A549 (cell line): ENCODE results near the gene VAMP5. TPM values are rescaled to one million over a fixed set of nuclear protein-coding genes. Genes with fewer than 3 reads are reported as not detected.

Experiments used
- ATAC-seq, 2 experiments: fragments of 200-7000 bp in 1 of 2; fragments of >200 bp in 1 of 2; cut with Nextera tagmentation in 1 of 2; cut with Tn5 transposase in 1 of 2; 3 replicates each; pipeline versions ENCODE4 v1.8.0 to v1.9.1; 2018 to 2020; ENCODE audit warnings: mild to moderate bottlenecking in 1 of 2, moderate library complexity in 1 of 2
- CTCF ChIA-PET: fragments of 300-600 bp; sonication (Branson Sonifier 250); formaldehyde crosslinking; extraction: SDS; loops from one replicate; lab custom pipeline; 2021; ENCODE audit warnings: antibody characterized with exemption, inconsistent platforms; lab: Yijun Ruan, JAX
- POLR2A ChIA-PET: fragments of 350-600 bp; formaldehyde crosslinking; extraction: SDS; loops from one replicate; lab custom pipeline; 2021; ENCODE audit warnings: antibody characterized with exemption, inconsistent platforms; lab: Yijun Ruan, JAX
- DNase-seq, 2 experiments: peaks; one replicate each; pipeline versions ENCODE4 v3.0.0 to v3.0.0-alpha.2; 2011 to 2016; ENCODE audit warnings: low read depth in 1 of 2, low spot score in 1 of 2
- FAIRE-seq: peaks from 2 replicates; lab custom pipeline; 2011; peaks lifted over from hg19 to GRCh38; lab: Jason Lieb, UNC
- H3K27ac ChIP-seq, 2 experiments: fragments of >200 bp; sonication (Bioruptor Twin); formaldehyde crosslinking; 3 replicates each; pipeline ENCODE4 v1.5.1; 2016 to 2017
- H3K4me1 ChIP-seq: fragments of >200 bp; sonication (Bioruptor Twin); formaldehyde crosslinking; 3 replicates; pipeline ENCODE4 v1.6.1; 2016
- H3K4me2 ChIP-seq: fragments of >200 bp; sonication (Bioruptor Twin); formaldehyde crosslinking; 3 replicates; pipeline ENCODE4 v1.6.1; 2016
- H3K4me3 ChIP-seq: fragments of >200 bp; sonication (Bioruptor Twin); formaldehyde crosslinking; 3 replicates; pipeline ENCODE4 v1.5.1; 2016
- H3K9me3 ChIP-seq: fragments of >200 bp; sonication (Bioruptor Twin); formaldehyde crosslinking; 3 replicates; pipeline ENCODE4 v1.6.1; 2016
- BCL3 ChIP-seq: fragments of >200 bp; sonication (Bioruptor Twin); formaldehyde crosslinking; IDR thresholded peaks from 3 replicates; pipeline ENCODE4 v1.6.1; 2016
- BHLHE40 ChIP-seq: IDR thresholded peaks from 2 replicates; pipeline ENCODE4 v1.6.1; 2012; ENCODE audit warnings: low read depth, low read length, inconsistent platforms
- E2F6 ChIP-seq: IDR thresholded peaks from 2 replicates; pipeline ENCODE4 v1.6.1; 2012; ENCODE audit warnings: low read depth, borderline replicate concordance
- EHF ChIP-seq: fragments of 250-450 bp; sonication (Bioruptor Pico); IDR thresholded peaks from 2 replicates; pipeline ENCODE4 v1.5.0; 2020; ENCODE audit warnings: mild to moderate bottlenecking
- EHMT2 ChIP-seq: fragments of 200-600 bp; sonication (generic); IDR thresholded peaks from 2 replicates; pipeline ENCODE4 v1.6.1; 2016; ENCODE audit warnings: antibody characterized with exemption, low read depth, mild to moderate bottlenecking, moderate library complexity
- EP300 ChIP-seq, 2 experiments: fragments of >200 bp; sonication (Bioruptor Twin); formaldehyde crosslinking; IDR thresholded peaks; 2 replicates in 1 of 2; 3 replicates in 1 of 2; pipeline ENCODE4 v1.6.1; 2016 to 2017
- GATA3 ChIP-seq: IDR thresholded peaks from 2 replicates; pipeline ENCODE4 v1.6.1; 2012; ENCODE audit warnings: borderline replicate concordance
- HES2 ChIP-seq: fragments of >200 bp; sonication (Bioruptor Twin); formaldehyde crosslinking; IDR thresholded peaks from 2 replicates; pipeline ENCODE4 v1.6.1; 2016
- HEYL ChIP-seq: fragments of 250-450 bp; sonication (Bioruptor Pico); IDR thresholded peaks from 2 replicates; pipeline ENCODE4 v1.8.0; 2021; ENCODE audit warnings: mild to moderate bottlenecking, moderate library complexity
- HOXB13 ChIP-seq: fragments of 250-450 bp; sonication (Bioruptor Pico); IDR thresholded peaks from 2 replicates; pipeline ENCODE4 v1.5.0; 2020; ENCODE audit warnings: low read depth, mild to moderate bottlenecking, moderate library complexity
- HOXB5 ChIP-seq: fragments of 250-450 bp; sonication (Bioruptor Pico); IDR thresholded peaks from 2 replicates; pipeline ENCODE4 v1.5.0; 2020; ENCODE audit warnings: mild to moderate bottlenecking, moderate library complexity
- JUN ChIP-seq, 2 experiments: fragments of >200 bp; sonication (Bioruptor Twin); formaldehyde crosslinking; IDR thresholded peaks; 2 replicates in 1 of 2; 3 replicates in 1 of 2; pipeline ENCODE4 v1.6.1; 2016 to 2017
- JUNB ChIP-seq: fragments of >200 bp; sonication (Bioruptor Twin); formaldehyde crosslinking; IDR thresholded peaks from 2 replicates; pipeline ENCODE4 v1.6.1; 2016
- KDM5A ChIP-seq: fragments of 200-600 bp; sonication (generic); IDR thresholded peaks from 2 replicates; pipeline ENCODE4 v1.6.1; 2016; ENCODE audit warnings: antibody characterized with exemption, mild to moderate bottlenecking
- NR3C1 ChIP-seq: fragments of >200 bp; sonication (Bioruptor Twin); formaldehyde crosslinking; IDR thresholded peaks from 3 replicates; pipeline ENCODE4 v1.6.1; 2017
- PHF8 ChIP-seq: fragments of 200-600 bp; sonication (generic); IDR thresholded peaks from 2 replicates; pipeline ENCODE4 v1.6.1; 2016; ENCODE audit warnings: low read depth, mild to moderate bottlenecking, antibody characterized with exemption, moderate library complexity, borderline replicate concordance
- POLR2A ChIP-seq: IDR thresholded peaks from 2 replicates; pipeline ENCODE4 v1.6.1; 2012; ENCODE audit warnings: mild to moderate bottlenecking, low read length
- RARB ChIP-seq: fragments of 250-450 bp; sonication (Bioruptor Pico); IDR thresholded peaks from 2 replicates; pipeline ENCODE4 v1.8.0; 2021; ENCODE audit warnings: mild to moderate bottlenecking, moderate library complexity
- SREBF2 ChIP-seq: fragments of 450-650 bp; IDR thresholded peaks from 2 replicates; pipeline ENCODE4 v1.6.1; 2014; ENCODE audit warnings: mild to moderate bottlenecking, moderate library complexity
- ZC3H11A ChIP-seq: fragments of 450-650 bp; IDR thresholded peaks from 2 replicates; pipeline ENCODE4 v1.6.1; 2014; ENCODE audit warnings: antibody characterized with exemption, mild to moderate bottlenecking
- WGBS: methylation state at CpG from one replicate; pipeline ENCODE4 v1.1.6; 2017; ENCODE audit errors: missing lambda C conversion rate; 5-methylcytosine and 5-hydroxymethylcytosine counted together
- polyA plus RNA-seq, 4 experiments: library from polyadenylated mRNA; depleted of rRNA in 3 of 4; stranded (reverse); fragments of >200 nt; fragmentation: RNase III in 1 of 4; extraction: RNeasy Plus Mini Kit Qiagen cat#74134 plus additional on column Dnase treatment in 1 of 4; gene quantifications; 2 replicates in 3 of 4; 3 replicates in 1 of 4; pipeline ENCODE4 v1.2.3, GENCODE V29; 2011 to 2017
- TF ChIP-seq, protein P1 (sequence below): IDR thresholded peaks from 2 replicates; pipeline ENCODE4 v1.6.1; 2012

VAMP5 gene
- polyA plus RNA-seq, 2 of the 4 experiments (the other 2 are of a cell fraction): 0.16 TPM; not detected in 1

DNA sequence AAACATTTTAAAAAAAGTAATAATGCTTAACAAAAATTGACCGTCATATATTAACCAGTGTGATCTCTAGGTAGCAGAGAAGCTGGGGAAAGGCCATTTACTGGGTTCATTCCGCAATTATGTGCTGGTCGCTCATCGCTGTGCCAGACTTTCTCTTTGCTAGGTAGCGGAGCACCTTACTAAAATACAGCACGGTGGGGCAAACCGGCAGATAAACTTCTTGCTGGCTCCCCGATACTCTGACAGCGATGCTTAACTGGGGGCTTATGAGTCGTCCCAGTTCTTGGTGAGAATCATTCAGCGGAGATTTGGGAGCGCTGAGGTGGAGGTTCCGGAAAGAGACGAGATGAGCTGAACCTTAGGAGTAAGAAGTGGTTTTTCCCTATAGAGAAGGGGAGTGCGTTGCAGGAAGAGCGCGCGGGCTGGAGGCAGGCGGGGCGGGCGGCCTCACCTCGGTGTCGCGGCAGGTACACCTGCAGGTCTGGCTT lies 27.0 kb downstream of the VAMP5 start:
- H3K4me1 ChIP-seq: peaks cover 12% of the 10 kb centered on the region; the same call in 2 of the 3 replicates
- POLR2A ChIA-PET: interaction anchor here (1.0 to 3.0 kb wide), 11 partner anchors 8 to 191 kb away, joined by 3 to 23 read pairs (median 6); partner anchors contain the start of genes MAT2A, RNF181 and TMEM150A
- CTCF ChIA-PET: interaction anchor here (0.6 to 3.8 kb wide), 3 partner anchors 26 to 190 kb away, joined by 3 to 13 read pairs (median 3); no protein-coding TSS in a partner anchor
- TF ChIP-seq GATA3 (no peak), BHLHE40 (no peak), SREBF2 (no peak), NR3C1 (no peak), PHF8 (peak; percentile 9; the same call in 1 of the 2 replicates), E2F6 (no peak), HEYL (no peak), KDM5A (peak; percentile 51; the same call in 1 of the 2 replicates), JUNB (no peak), EHMT2 (no peak)
- ATAC-seq (peak in 1 of 2 experiments; percentile 23; a peak in 3 of 6 replicates), FAIRE-seq (no peak), DNase-seq (no peak)
- H3K4me3 ChIP-seq: peak overlapping the region; percentile 61
- peak overlapping the region; percentile 91 for H3K4me2 ChIP-seq
- no peaks in the 10 kb centered on the region for H3K9me3 ChIP-seq
- 27% methylated on average over 24 of the region's 24 CpGs for WGBS
- H3K27ac ChIP-seq: peak overlapping the region; percentile 72 to 92

DNA sequence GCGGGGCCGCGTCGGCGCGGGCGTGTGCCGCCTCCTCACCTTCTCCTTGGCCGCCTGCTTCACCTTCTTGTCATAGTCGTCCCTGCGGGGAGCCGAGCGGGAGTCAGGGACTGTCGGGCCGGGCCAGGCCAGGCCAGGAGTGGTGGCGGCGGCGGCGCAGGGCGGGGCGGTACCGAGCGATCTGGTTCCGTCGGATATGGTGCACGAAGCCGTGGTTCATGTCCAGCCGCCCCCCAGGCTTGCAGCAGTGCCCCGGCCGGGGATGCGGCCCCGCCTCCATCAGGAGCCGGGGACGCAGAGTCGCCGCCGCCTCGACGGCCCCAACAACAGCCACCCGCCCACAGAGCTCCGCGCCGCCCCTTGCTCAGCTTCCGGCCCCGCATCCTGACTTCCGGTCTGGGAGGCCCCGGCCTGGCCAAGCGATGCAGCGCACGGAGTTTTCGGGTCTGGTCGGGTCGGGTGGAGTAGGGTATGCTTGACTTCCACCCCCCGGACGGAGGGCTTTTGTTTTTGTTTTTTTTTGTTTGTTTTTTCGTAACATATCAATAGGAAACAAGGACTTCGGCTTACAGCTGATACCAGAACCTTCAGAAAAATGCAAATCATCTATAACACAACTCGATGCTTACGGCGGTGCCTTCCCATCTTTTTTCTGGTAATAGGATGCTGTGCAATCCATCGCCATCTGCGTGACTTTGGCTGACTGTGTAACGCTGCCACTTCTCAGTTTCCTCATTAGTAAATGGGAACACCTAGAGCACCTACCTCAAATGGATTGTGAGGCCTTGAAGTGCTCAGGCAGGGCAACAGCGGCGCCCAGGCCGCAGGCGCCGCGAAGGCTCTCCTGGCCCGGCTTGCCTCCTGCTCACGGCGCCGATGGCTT lies 27.7 kb downstream of the VAMP5 start, which contains the start of gene C2orf68:
Gene C2orf68 (minus strand): TSS at position 362 of the 883 bp plus-strand sequence. CDS start 82 bp downstream, at position 280.
- no peaks in the 10 kb centered on the region for H3K9me3 ChIP-seq
- ATAC-seq (peak; percentile 90 to 91), DNase-seq (peak; percentile 94 to 95), FAIRE-seq (no peak)
- peak within 1 kb of the TSS; percentile 91 for H3K4me2 ChIP-seq
- ChIA-PET CTCF (interaction anchor here (0.6 to 3.8 kb wide), 3 partner anchors 25 to 191 kb away, joined by 3 to 13 read pairs (median 3); no protein-coding TSS in a partner anchor), POLR2A (interaction anchor here (1.0 to 3.0 kb wide), 10 partner anchors 9 to 192 kb away, joined by 3 to 23 read pairs (median 6); partner anchors contain the start of genes MAT2A, RNF181 and TMEM150A)
- 0 out of 2 replicates have a peak, but pooled peaks have one; percentile 25 for TF ChIP-seq GATA3
- peak in 1 of 2 experiments; percentile 19; a peak in 1 of 5 replicates for TF ChIP-seq EP300 (IDR thresholded peaks at IDR 0.05)
- peak; percentile 49; the same call in 1 of the 3 replicates for TF ChIP-seq BCL3
- peak; percentile 79 for TF ChIP-seq POLR2A
- no peak for TF ChIP-seq RARB
- TF ChIP-seq JUN (IDR thresholded peaks at IDR 0.05): peak; percentile 75 to 91; a peak in 4 of 5 replicates
- TF ChIP-seq, protein P1, sequence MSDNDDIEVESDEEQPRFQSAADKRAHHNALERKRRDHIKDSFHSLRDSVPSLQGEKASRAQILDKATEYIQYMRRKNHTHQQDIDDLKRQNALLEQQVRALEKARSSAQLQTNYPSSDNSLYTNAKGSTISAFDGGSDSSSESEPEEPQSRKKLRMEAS: peak; percentile 94
- no peak for TF ChIP-seq HOXB5
- TF ChIP-seq EHMT2: no peak
- TF ChIP-seq EHF (CRISPR knock-in tag): no peak
- peak; percentile 95 for TF ChIP-seq E2F6
- 0 out of 2 replicates have a peak, but pooled peaks have one; percentile 9 for TF ChIP-seq ZC3H11A
- TF ChIP-seq HES2: no peak
- no peak for TF ChIP-seq HOXB13 (CRISPR knock-in tag)
- TF ChIP-seq PHF8: peak; percentile 28
- H3K4me1 ChIP-seq: peaks cover 14% of the 10 kb centered on the region; the same call in 2 of the 3 replicates
- WGBS: 17% methylated on average over 47 of the region's 73 CpGs
- H3K27ac ChIP-seq: peak within 1 kb of the TSS; percentile 72 to 92
- peak within 1 kb of the TSS; percentile 61 for H3K4me3 ChIP-seq
